Heart right ventricle (tissue), 16 donors: ENCODE results near the gene ANKS6. TPM values are rescaled to one million over a fixed set of nuclear protein-coding genes. Genes with fewer than 3 reads are reported as not detected.

Experiments
- ATAC-seq, 8 donors: fragments of 200-7000 bp; cut with Tn5 transposase; one replicate each; pipeline ENCODE4 v1.9.1; 2020; ENCODE audit warnings: mild to moderate bottlenecking in 8 of 8, moderate library complexity in 8 of 8, moderate number of reproducible peaks in 1 of 8
- DNase-seq, 2 donors: peaks; one replicate each; pipeline ENCODE4 v3.0.0-alpha.2; 2020
- H3K27ac ChIP-seq, 10 donors: fragments of 200-600 bp; sonication (generic) in 2 of 10; one replicate each; pipeline versions ENCODE4 v1.5.0 to v1.8.0; 2020 to 2022; ENCODE audit warnings: mild to moderate bottlenecking in 3 of 10
- H3K27me3 ChIP-seq, 7 donors: fragments of 200-600 bp; one replicate each; pipeline ENCODE4 v1.8.0; 2021 to 2022; ENCODE audit warnings: mild to moderate bottlenecking in 2 of 7
- H3K36me3 ChIP-seq, 9 donors: fragments of 200-600 bp; sonication (generic) in 1 of 9; one replicate each; pipeline versions ENCODE4 v1.5.0 to v1.8.0; 2020 to 2022; ENCODE audit warnings: mild to moderate bottlenecking in 2 of 9
- H3K4me1 ChIP-seq, 9 donors: fragments of 200-600 bp; sonication (generic) in 1 of 9; one replicate each; pipeline versions ENCODE4 v1.5.0 to v1.8.0; 2020 to 2022; ENCODE audit warnings: mild to moderate bottlenecking in 4 of 9
- H3K4me3 ChIP-seq, 10 donors: fragments of 200-600 bp; sonication (generic) in 2 of 10; one replicate each; pipeline versions ENCODE4 v1.5.0 to v1.8.0; 2020 to 2022; ENCODE audit warnings: mild to moderate bottlenecking in 7 of 10, moderate library complexity in 2 of 10
- H3K9me3 ChIP-seq, 11 donors: fragments of 200-600 bp in 10 of 11; sonication (generic) in 2 of 11; one replicate each; pipeline versions ENCODE4 v1.5.0 to v1.8.0; 2013 to 2022; ENCODE audit warnings: mild to moderate bottlenecking in 2 of 11, control low read depth in 1 of 11, moderate library complexity in 1 of 11
- CTCF ChIP-seq, 9 donors: fragments of 200-600 bp; sonication (generic) in 2 of 9; IDR thresholded peaks; one replicate each; pipeline versions ENCODE4 v1.5.0 to v1.8.0; 2021 to 2022; ENCODE audit warnings: antibody characterized with exemption in 9 of 9, mild to moderate bottlenecking in 5 of 9, moderate library complexity in 1 of 9
- WGBS, 2 donors: extraction: QIAGEN DNeasy Blood & Tissue Kit; methylation state at CpG; one replicate each; pipeline ENCODE4 v1.1.7; 2013; ENCODE audit warnings: inconsistent platforms in 1 of 2; 5-methylcytosine and 5-hydroxymethylcytosine counted together
- intact Hi-C, 10 donors: fragments of 100-400 bp; cut with DNase I; formaldehyde crosslinking; loops; one replicate each; pipeline versions ENCODE4 v1.11.1 to v1.14.2; 2022
- polyA plus RNA-seq, 2 donors: library from polyadenylated mRNA; stranded (reverse); fragments of 200-250 nt; gene quantifications; one replicate each; pipeline ENCODE4 v1.2.3, GENCODE V29; 2013
- total RNA-seq, 10 donors: library from RNA; stranded (reverse); fragmentation: NEBNext Ultra II Directional in 3 of 10; extraction: Animal tissue kit (Norgen Biotek cat#: 25700) in 3 of 10; gene quantifications; one replicate each; pipeline versions ENCODE4 v1.2.1 to v1.2.4, GENCODE V29; 2021 to 2023
- donor health status: Arrhythmogenic right ventricular cardiomyopathy.
- donor health status: ischemic (EF 13 %, LVEDD 7.1; RV severe dilation, severe dysfunction).
- donor health status: healthy with polysubstance abuse.
- donor health status: DM: no; HTN: yes; CAD: no.
- donor health status: DM: no; HTN: no; CAD: no.
- donor health status: ischemic (EF 25% LVEDD 6.9; RV normal size, moderate dysfunction).
- donor health status: ischemic (EF 25% LVEDD 5.7; RV mildly dilated, moderate dysfunction).
- donor health status: healthy.
- donor health status: DM: yes; HTN: yes; CAD: no.
- donor health status: Ischemic cardiomyopathy.
- donor health status: ischemic (EF 35%, LVEDD 5.7; RV mildly dilated, moderate dysfunction).
- donor health status: nonischemic (EF 11% LVEDD 7.7; RV severe dilation, severe dysfunction).
- donor health status: DM: yes; HTN: yes; CAD: no.
- donor health status: PGD.
- donor health status: ischemic (EF 29% LVEDD 5.4; RV normal size, mild dysfunction).
- donor health status: nonischemic (EF 23%, LVEDD 6.1; RV moderate dilation, normal function).

ANKS6 gene
- total and polyA plus RNA-seq, 12 donors = 3.1 to 8.0 (median 4.2) TPM

GRCh38 chr9:98742325-98743280 is 53.8 kb downstream of the ANKS6 start:
- WGBS, 2 donors = 85 to 94% methylated on average over 9 to 10 of the region's 10 CpGs
- no peak for DNase-seq

GRCh38 chr9:98740226-98740881 is 56.0 kb downstream of the ANKS6 start:
- Histone ChIP-seq H3K27ac (no peak overlapping the region), H3K27me3 (no peaks in the 10 kb centered on the region), H3K4me3 (no peak overlapping the region), H3K4me1 (no peaks in the 10 kb centered on the region), H3K36me3 (peaks cover 0 to 28% (median 7%) of the 10 kb centered on the region in 9 donors), H3K9me3 (peaks cover 0 to 21% (median 0%) of the 10 kb centered on the region in 11 donors)
- intact Hi-C loops = no loop called here
- TF ChIP-seq CTCF (IDR thresholded peaks at IDR 0.05) = no peak
- WGBS, 2 donors = 89 to 90% methylated on average over 8 of the region's 8 CpGs
- no peak for ATAC-seq
- DNase-seq = no peak

More at GRCh38 chr9:98742325-98743280, 53.8 kb downstream of the ANKS6 start:
- intact Hi-C loops = no loop called here
- Histone ChIP-seq H3K27ac (no peak overlapping the region), H3K4me3 (no peak overlapping the region), H3K27me3 (no peaks in the 10 kb centered on the region), H3K4me1 (no peaks in the 10 kb centered on the region), H3K9me3 (peaks cover 0 to 18% (median 0%) of the 10 kb centered on the region in 11 donors), H3K36me3 (peaks cover 0 to 20% (median 0%) of the 10 kb centered on the region in 9 donors)
- ATAC-seq = no peak
- TF ChIP-seq CTCF (IDR thresholded peaks at IDR 0.05) = no peak

GRCh38 chr9:98738741-98739140 is 57.6 kb downstream of the ANKS6 start:
- peaks cover 0 to 31% (median 7%) of the 10 kb centered on the region in 9 donors for H3K36me3 ChIP-seq
- H3K4me1 ChIP-seq = no peaks in the 10 kb centered on the region
- WGBS, 2 donors = 96% methylated on average over 3 of the region's 3 CpGs
- TF ChIP-seq CTCF (IDR thresholded peaks at IDR 0.05) = no peak
- intact Hi-C loops = no loop called here
- peaks cover 0 to 21% (median 0%) of the 10 kb centered on the region in 11 donors for H3K9me3 ChIP-seq
- no peak overlapping the region for H3K4me3 ChIP-seq
- DNase-seq (no peak), ATAC-seq (no peak)
- H3K27ac ChIP-seq = no peak overlapping the region
- no peaks in the 10 kb centered on the region for H3K27me3 ChIP-seq

- intact Hi-C loops = no loop called here
- no peaks in the 10 kb centered on the region for H3K27me3 ChIP-seq
- no peak for ATAC-seq
- WGBS, 2 donors = 89 to 90% methylated on average over 12 of the region's 12 CpGs
- H3K4me3 ChIP-seq = no peak overlapping the region
- TF ChIP-seq CTCF (IDR thresholded peaks at IDR 0.05) = no peak
- peaks cover 0 to 34% (median 7%) of the 10 kb centered on the region in 9 donors for H3K36me3 ChIP-seq
- H3K9me3 ChIP-seq = peaks cover 0 to 21% (median 0%) of the 10 kb centered on the region in 11 donors
- no peak for DNase-seq
- H3K27ac ChIP-seq = no peak overlapping the region
- H3K4me1 ChIP-seq = no peaks in the 10 kb centered on the region
Observed at GRCh38 chr9:98736226-98736625, 60.1 kb downstream of the ANKS6 start.
